Endodermal cell (in vitro differentiated cells): ENCODE measurements around the gene BBX. TPM values are rescaled to one million over a fixed set of nuclear protein-coding genes. Genes with fewer than 3 reads are reported as not detected.

ENCODE experiments used
- DNase-seq: peaks from one replicate; pipeline ENCODE4 v3.0.0-alpha.2; 2017
- H3K27ac ChIP-seq: 2 replicates; pipeline ENCODE4 v1.5.1; 2013; ENCODE audit warnings: mild to moderate bottlenecking, low read depth, low read length, moderate library complexity
- H3K27me3 ChIP-seq: 2 replicates; pipeline ENCODE4 v1.6.1; 2013; ENCODE audit warnings: mild to moderate bottlenecking, low read length, moderate library complexity; ENCODE audit not compliant: insufficient read depth, control insufficient read depth, poor library complexity, severe bottlenecking
- H3K36me3 ChIP-seq: 2 replicates; pipeline ENCODE4 v1.7.0; 2013; ENCODE audit warnings: mild to moderate bottlenecking, low read length, moderate library complexity; ENCODE audit not compliant: control insufficient read depth, insufficient read depth
- H3K4me1 ChIP-seq: one replicate; pipeline ENCODE4 v1.7.0; 2013; ENCODE audit warnings: low read length; ENCODE audit not compliant: control insufficient read depth, insufficient read depth
- H3K4me3 ChIP-seq: 2 replicates; pipeline ENCODE4 v1.5.1; 2013; ENCODE audit warnings: mild to moderate bottlenecking, low read length, moderate library complexity
- H3K9ac ChIP-seq: 2 replicates; pipeline ENCODE4 v1.6.1; 2013; ENCODE audit warnings: mild to moderate bottlenecking, low read length, moderate library complexity; ENCODE audit not compliant: poor library complexity, severe bottlenecking; ENCODE audit errors: extremely low read depth
- H3K9me3 ChIP-seq: 2 replicates; pipeline ENCODE4 v1.6.1; 2013; ENCODE audit warnings: mild to moderate bottlenecking, low read length, moderate library complexity; ENCODE audit not compliant: control insufficient read depth
- H3K27ac Mint-ChIP-seq: 2 replicates; pipeline ENCODE4 v1.8.0; 2020; ENCODE audit warnings: mixed read lengths
- H3K27me3 Mint-ChIP-seq: 2 replicates; pipeline ENCODE4 v1.8.0; 2021; ENCODE audit warnings: mild to moderate bottlenecking, mixed read lengths; ENCODE audit not compliant: insufficient read depth
- H3K36me3 Mint-ChIP-seq: 2 replicates; pipeline ENCODE4 v1.8.0; 2020; ENCODE audit warnings: low read depth, mixed read lengths
- H3K4me1 Mint-ChIP-seq: 2 replicates; pipeline ENCODE4 v1.8.0; 2020; ENCODE audit warnings: mixed read lengths
- H3K4me3 Mint-ChIP-seq: 2 replicates; pipeline ENCODE4 v1.8.0; 2020; ENCODE audit warnings: mild to moderate bottlenecking, moderate library complexity, mixed read lengths
- H3K9me3 Mint-ChIP-seq: 2 replicates; pipeline ENCODE4 v1.8.0; 2020; ENCODE audit warnings: mild to moderate bottlenecking, mixed read lengths
- WGBS, 2 experiments: methylation state at CpG; one replicate each; pipeline versions ENCODE4 v1.1.5 to v1.1.7; 2013; ENCODE audit warnings: missing lambda C conversion rate in 2 of 2, mixed read lengths in 1 of 2; ENCODE audit not compliant: insufficient coverage in 1 of 2, insufficient read length in 1 of 2; 5-methylcytosine and 5-hydroxymethylcytosine counted together
- total RNA-seq, 2 donors: library from RNA; stranded (reverse); fragmentation: NEBNext Ultra II Directional in 1 of 2; extraction: Animal tissue kit (Norgen Biotek cat#: 25700) in 1 of 2; gene quantifications; 2 replicates in 1 of 2; 3 replicates in 1 of 2; pipeline ENCODE4 v1.2.1, GENCODE V29; 2021
- TF ChIP-seq, protein P1 (sequence below): fragments of 200-600 bp; sonication (generic); conservative IDR thresholded peaks from 2 replicates; pipeline ENCODE4 v1.5.0; 2021; ENCODE audit warnings: antibody characterized with exemption, mild to moderate bottlenecking

The BBX gene
- total RNA-seq, 2 donors from 2014 or later = 34.2 to 41.2 TPM

DNA sequence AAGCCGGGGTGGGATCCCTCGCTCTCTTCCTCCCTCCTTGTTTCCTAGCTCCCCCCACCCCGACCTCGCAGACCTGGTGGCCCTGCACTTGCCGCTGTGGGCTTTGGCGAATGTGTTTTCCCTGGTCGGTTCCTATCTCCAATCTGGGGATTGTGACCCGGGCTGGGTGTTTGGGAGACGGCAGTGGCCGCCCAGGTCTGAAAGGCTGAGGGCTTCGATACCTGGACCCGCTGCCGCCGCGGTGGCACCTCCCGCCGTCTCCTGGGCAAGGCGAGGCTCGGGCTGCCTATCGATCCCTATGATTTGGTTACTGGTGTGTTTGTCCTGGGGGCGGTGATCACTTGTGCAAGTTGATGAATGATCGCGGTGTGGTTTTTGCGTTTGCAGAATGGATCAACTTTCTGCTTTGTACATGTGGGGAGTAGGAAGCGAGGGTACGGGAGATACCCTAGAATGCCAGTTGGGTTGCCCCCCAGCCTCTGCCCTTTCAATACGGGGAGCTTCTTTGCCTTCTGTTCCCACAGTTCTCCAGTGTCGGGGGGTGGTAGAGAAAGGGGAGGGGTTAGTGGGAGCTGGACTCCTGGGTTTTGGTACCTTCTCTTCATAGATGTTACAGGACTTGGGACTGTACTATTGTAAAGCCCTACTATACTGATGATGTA lies 3.0 kb downstream of the BBX start:
- Histone ChIP-seq H3K27ac (no peak overlapping the region), H3K36me3 (peaks cover 7% of the 10 kb centered on the region), H3K27me3 (no peaks in the 10 kb centered on the region), H3K9me3 (no peaks in the 10 kb centered on the region), H3K4me3 (peak overlapping the region; percentile 98), H3K9ac (peak overlapping the region; percentile 79), H3K4me1 (no peaks in the 10 kb centered on the region)
- Mint-ChIP-seq H3K27ac (peak overlapping the region; percentile 86), H3K4me1 (peaks cover 11% of the 10 kb centered on the region), H3K9me3 (no peaks in the 10 kb centered on the region), H3K36me3 (peaks cover 5% of the 10 kb centered on the region), H3K4me3 (peak overlapping the region; percentile 92), H3K27me3 (peaks cover 7% of the 10 kb centered on the region)
- 6 to 11% methylated on average over 11 to 28 of the region's 28 CpGs for WGBS, 2 experiments
- TF ChIP-seq, protein P1, sequence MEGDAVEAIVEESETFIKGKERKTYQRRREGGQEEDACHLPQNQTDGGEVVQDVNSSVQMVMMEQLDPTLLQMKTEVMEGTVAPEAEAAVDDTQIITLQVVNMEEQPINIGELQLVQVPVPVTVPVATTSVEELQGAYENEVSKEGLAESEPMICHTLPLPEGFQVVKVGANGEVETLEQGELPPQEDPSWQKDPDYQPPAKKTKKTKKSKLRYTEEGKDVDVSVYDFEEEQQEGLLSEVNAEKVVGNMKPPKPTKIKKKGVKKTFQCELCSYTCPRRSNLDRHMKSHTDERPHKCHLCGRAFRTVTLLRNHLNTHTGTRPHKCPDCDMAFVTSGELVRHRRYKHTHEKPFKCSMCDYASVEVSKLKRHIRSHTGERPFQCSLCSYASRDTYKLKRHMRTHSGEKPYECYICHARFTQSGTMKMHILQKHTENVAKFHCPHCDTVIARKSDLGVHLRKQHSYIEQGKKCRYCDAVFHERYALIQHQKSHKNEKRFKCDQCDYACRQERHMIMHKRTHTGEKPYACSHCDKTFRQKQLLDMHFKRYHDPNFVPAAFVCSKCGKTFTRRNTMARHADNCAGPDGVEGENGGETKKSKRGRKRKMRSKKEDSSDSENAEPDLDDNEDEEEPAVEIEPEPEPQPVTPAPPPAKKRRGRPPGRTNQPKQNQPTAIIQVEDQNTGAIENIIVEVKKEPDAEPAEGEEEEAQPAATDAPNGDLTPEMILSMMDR = no peak
- peak; percentile 80 for DNase-seq

DNA sequence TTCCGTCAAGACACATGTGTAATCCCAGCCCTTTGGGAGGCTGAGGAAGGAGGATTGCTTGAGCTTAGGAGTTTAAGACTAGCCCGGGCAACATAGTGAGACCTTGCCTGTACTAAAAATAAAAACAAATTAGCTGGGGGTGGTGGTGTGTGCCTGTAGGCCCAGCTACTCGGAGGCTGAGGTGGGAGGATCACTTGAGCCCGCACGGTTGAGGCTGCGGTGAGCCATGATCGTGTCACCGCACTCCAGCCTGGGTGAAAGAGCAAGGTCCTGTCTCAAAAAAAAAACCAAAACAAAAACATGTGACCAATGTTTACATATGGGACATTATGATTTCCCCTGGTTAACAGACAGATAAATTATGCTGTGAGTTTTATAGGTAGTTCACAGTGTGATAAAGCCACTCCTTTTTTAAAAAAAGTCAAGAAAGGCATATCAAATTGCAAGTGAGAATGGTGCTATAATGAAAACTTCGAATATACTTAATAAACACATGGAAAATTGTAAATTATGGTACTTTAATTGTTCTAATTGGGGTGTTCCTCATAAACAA lies 9.2 kb downstream of the BBX start:
- Histone ChIP-seq H3K4me1 (no peaks in the 10 kb centered on the region), H3K27ac (no peak overlapping the region), H3K4me3 (no peak overlapping the region), H3K9me3 (no peaks in the 10 kb centered on the region), H3K9ac (no peak overlapping the region), H3K36me3 (peaks cover 20% of the 10 kb centered on the region), H3K27me3 (no peaks in the 10 kb centered on the region)
- H3K27ac Mint-ChIP-seq = no peak overlapping the region
- DNase-seq = no peak
- H3K4me1 Mint-ChIP-seq = peaks cover under 1% of the 10 kb centered on the region
- no peaks in the 10 kb centered on the region for H3K9me3 Mint-ChIP-seq
- H3K27me3 Mint-ChIP-seq = no peaks in the 10 kb centered on the region
- H3K36me3 Mint-ChIP-seq = peaks cover 11% of the 10 kb centered on the region
- no peak overlapping the region for H3K4me3 Mint-ChIP-seq
- TF ChIP-seq, protein P1 = no peak
- 98 to 99% methylated on average over 7 to 8 of the region's 9 CpGs for WGBS, 2 experiments

DNA sequence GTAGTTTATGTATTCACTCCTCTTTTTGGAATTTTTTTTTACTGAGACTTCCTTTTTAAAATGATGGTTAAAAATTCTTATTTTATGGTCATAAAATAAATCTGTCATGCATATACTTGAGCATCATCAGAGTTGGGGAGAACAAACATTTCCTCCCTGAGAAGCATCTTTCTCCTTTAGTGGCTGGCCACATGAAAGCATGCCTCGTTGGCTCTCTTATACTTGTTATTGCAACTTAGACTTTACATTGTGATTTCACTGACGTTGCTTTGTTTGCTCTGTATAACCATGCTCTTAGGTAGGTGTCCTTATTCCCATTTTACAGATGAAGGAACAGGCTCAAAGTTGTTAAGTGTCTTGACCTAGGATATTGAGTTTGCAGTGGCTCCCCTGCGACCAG lies 18.1 kb downstream of the BBX start:
- H3K27ac ChIP-seq = no peak overlapping the region
- H3K27ac Mint-ChIP-seq = no peak overlapping the region
- H3K4me3 Mint-ChIP-seq = no peak overlapping the region
- H3K4me1 ChIP-seq = no peaks in the 10 kb centered on the region
- H3K4me3 ChIP-seq = no peak overlapping the region
- H3K9ac ChIP-seq = no peak overlapping the region
- no peaks in the 10 kb centered on the region for H3K9me3 ChIP-seq
- no peaks in the 10 kb centered on the region for H3K27me3 Mint-ChIP-seq
- no peaks in the 10 kb centered on the region for H3K27me3 ChIP-seq
- no peak for DNase-seq
- peaks cover 7% of the 10 kb centered on the region for H3K36me3 ChIP-seq
- peaks cover 2% of the 10 kb centered on the region for H3K36me3 Mint-ChIP-seq
- 91 to 100% methylated on average over 2 to 3 of the region's 3 CpGs for WGBS, 2 experiments
- TF ChIP-seq, protein P1 = no peak
- H3K9me3 Mint-ChIP-seq = no peaks in the 10 kb centered on the region
- peaks cover 11% of the 10 kb centered on the region for H3K4me1 Mint-ChIP-seq
